ENCODE results near the gene MACROD2.

GRCh38 chr20:15625981-15626380 lies 1630.7 kb downstream of the MACROD2 start:
- TF ChIP-seq, protein P1, sequence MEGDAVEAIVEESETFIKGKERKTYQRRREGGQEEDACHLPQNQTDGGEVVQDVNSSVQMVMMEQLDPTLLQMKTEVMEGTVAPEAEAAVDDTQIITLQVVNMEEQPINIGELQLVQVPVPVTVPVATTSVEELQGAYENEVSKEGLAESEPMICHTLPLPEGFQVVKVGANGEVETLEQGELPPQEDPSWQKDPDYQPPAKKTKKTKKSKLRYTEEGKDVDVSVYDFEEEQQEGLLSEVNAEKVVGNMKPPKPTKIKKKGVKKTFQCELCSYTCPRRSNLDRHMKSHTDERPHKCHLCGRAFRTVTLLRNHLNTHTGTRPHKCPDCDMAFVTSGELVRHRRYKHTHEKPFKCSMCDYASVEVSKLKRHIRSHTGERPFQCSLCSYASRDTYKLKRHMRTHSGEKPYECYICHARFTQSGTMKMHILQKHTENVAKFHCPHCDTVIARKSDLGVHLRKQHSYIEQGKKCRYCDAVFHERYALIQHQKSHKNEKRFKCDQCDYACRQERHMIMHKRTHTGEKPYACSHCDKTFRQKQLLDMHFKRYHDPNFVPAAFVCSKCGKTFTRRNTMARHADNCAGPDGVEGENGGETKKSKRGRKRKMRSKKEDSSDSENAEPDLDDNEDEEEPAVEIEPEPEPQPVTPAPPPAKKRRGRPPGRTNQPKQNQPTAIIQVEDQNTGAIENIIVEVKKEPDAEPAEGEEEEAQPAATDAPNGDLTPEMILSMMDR (IDR thresholded peaks at IDR 0.05 in 2 of 3, conservative IDR thresholded peaks at IDR 0.05 in 1 of 3; ENCODE audit: borderline replicate concordance in 1 of 3, insufficient read depth in 1 of 3, low read depth in 2 of 3, low read length in 2 of 3), result no peak
- TF ChIP-seq EGR1 (IDR thresholded peaks at IDR 0.05; ENCODE audit: low read depth) (no peak), POLR2AphosphoS5 (IDR thresholded peaks at IDR 0.05; ENCODE audit: low read depth, low read length) (no peak), ZNF274 (IDR thresholded peaks at IDR 0.05; ENCODE audit: low read depth, low read length) (no peak), EZH2phosphoT487 (IDR thresholded peaks at IDR 0.05; ENCODE audit: borderline replicate concordance) (no peak)
- TF ChIP-seq, protein P2, sequence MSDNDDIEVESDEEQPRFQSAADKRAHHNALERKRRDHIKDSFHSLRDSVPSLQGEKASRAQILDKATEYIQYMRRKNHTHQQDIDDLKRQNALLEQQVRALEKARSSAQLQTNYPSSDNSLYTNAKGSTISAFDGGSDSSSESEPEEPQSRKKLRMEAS (IDR thresholded peaks at IDR 0.05), result no peak

Measured in HCT116 (cell line).